ENCODE measurements around the gene MAK.

MAK gene

GRCh38 chr6:10779076-10779475, 59.3 kb downstream of the MAK start:
- no peak for DNase-seq
- Histone ChIP-seq H2BK12ac (ENCODE audit: low read length in 2 of 2) (no peak overlapping the region), H3K79me1 (replicated peaks; ENCODE audit: low read length, poor library complexity, severe bottlenecking) (peaks cover 2% of the 10 kb centered on the region), H3K27ac (ENCODE audit: low read length, poor library complexity, severe bottlenecking) (no peak overlapping the region), H3K9ac (ENCODE audit: low read length) (no peak overlapping the region), H4K8ac (ENCODE audit: low read length) (no peak overlapping the region), H3K18ac (ENCODE audit: low read depth in 1 of 2, low read length in 2 of 2) (no peak overlapping the region), H3K36me3 (ENCODE audit: control insufficient read depth in 1 of 2, insufficient read depth in 2 of 2, low read depth in 1 of 2, low read length in 2 of 2) (peaks cover 2 to 32% of the 10 kb centered on the region in 2 experiments), H3K9me3 (ENCODE audit: control insufficient read depth, low read length) (no peaks in the 10 kb centered on the region), H3K14ac (ENCODE audit: low read length in 2 of 2) (no peak overlapping the region), H2AFZ (ENCODE audit: low read depth, low read length) (no peak overlapping the region), H3K4me3 (ENCODE audit: insufficient read depth in 1 of 2, low read depth in 1 of 2, low read length in 2 of 2) (no peak overlapping the region), H2BK15ac (ENCODE audit: low read depth, poor library complexity, severe bottlenecking) (no peak overlapping the region), H3K4me1 (ENCODE audit: control insufficient read depth, insufficient read depth, low read depth, low read length) (no peaks in the 10 kb centered on the region), H4K91ac (ENCODE audit: low read length) (no peak overlapping the region), H2AK5ac (ENCODE audit: low read length, severe bottlenecking) (no peak overlapping the region), H3K4me2 (ENCODE audit: low read length, poor library complexity, severe bottlenecking) (no peak overlapping the region), H2BK5ac (ENCODE audit: low read depth, low read length, poor library complexity, severe bottlenecking) (no peak overlapping the region), H3K23ac (ENCODE audit: low read length in 2 of 2) (no peak overlapping the region), H3K27me3 (ENCODE audit: control insufficient read depth in 1 of 2, insufficient read depth in 1 of 2, low read length in 2 of 2) (no peaks in the 10 kb centered on the region), H2BK120ac (ENCODE audit: low read depth, low read length) (no peak overlapping the region), H3K4ac (ENCODE audit: low read depth in 1 of 2, low read length in 2 of 2) (no peak overlapping the region)
- WGBS: over 99% methylated on average over 6 of the region's 8 CpGs

GRCh38 chr6:10778230-10778629, 60.1 kb downstream of the MAK start:
- H2BK12ac ChIP-seq (ENCODE audit: low read length in 2 of 2): no peak overlapping the region
- no peak overlapping the region for H2BK120ac ChIP-seq (ENCODE audit: low read depth, low read length)
- no peak overlapping the region for H2BK5ac ChIP-seq (ENCODE audit: low read depth, low read length, poor library complexity, severe bottlenecking)
- H3K27ac ChIP-seq (ENCODE audit: low read length, poor library complexity, severe bottlenecking): no peak overlapping the region
- H3K23ac ChIP-seq (ENCODE audit: low read length in 2 of 2): no peak overlapping the region
- H3K4me2 ChIP-seq (ENCODE audit: low read length, poor library complexity, severe bottlenecking): no peak overlapping the region
- no peak overlapping the region for H4K91ac ChIP-seq (ENCODE audit: low read length)
- no peaks in the 10 kb centered on the region for H3K27me3 ChIP-seq (ENCODE audit: control insufficient read depth in 1 of 2, insufficient read depth in 1 of 2, low read length in 2 of 2)
- H3K14ac ChIP-seq (ENCODE audit: low read length in 2 of 2): no peak overlapping the region
- peaks cover 2% of the 10 kb centered on the region for H3K79me1 ChIP-seq (replicated peaks; ENCODE audit: low read length, poor library complexity, severe bottlenecking)
- H2AK5ac ChIP-seq (ENCODE audit: low read length, severe bottlenecking): no peak overlapping the region
- H3K9ac ChIP-seq (ENCODE audit: low read length): no peak overlapping the region
- DNase-seq: no peak
- no peak overlapping the region for H3K4ac ChIP-seq (ENCODE audit: low read depth in 1 of 2, low read length in 2 of 2)
- H2BK15ac ChIP-seq (ENCODE audit: low read depth, poor library complexity, severe bottlenecking): no peak overlapping the region
- H4K8ac ChIP-seq (ENCODE audit: low read length): no peak overlapping the region
- H3K36me3 ChIP-seq (ENCODE audit: control insufficient read depth in 1 of 2, insufficient read depth in 2 of 2, low read depth in 1 of 2, low read length in 2 of 2): peaks cover 2 to 32% of the 10 kb centered on the region in 2 experiments
- 99% methylated on average over 3 of the region's 3 CpGs for WGBS
- no peaks in the 10 kb centered on the region for H3K9me3 ChIP-seq (ENCODE audit: control insufficient read depth, low read length)
- H3K4me3 ChIP-seq (ENCODE audit: insufficient read depth in 1 of 2, low read depth in 1 of 2, low read length in 2 of 2): no peak overlapping the region
- H2AFZ ChIP-seq (ENCODE audit: low read depth, low read length): no peak overlapping the region
- H3K18ac ChIP-seq (ENCODE audit: low read depth in 1 of 2, low read length in 2 of 2): no peak overlapping the region
- H3K4me1 ChIP-seq (ENCODE audit: control insufficient read depth, insufficient read depth, low read depth, low read length): no peaks in the 10 kb centered on the region

GRCh38 chr6:10771371-10771894, 66.9 kb downstream of the MAK start:
- no peak overlapping the region for H3K23ac ChIP-seq (ENCODE audit: low read length in 2 of 2)
- WGBS: 71% methylated on average over 12 of the region's 12 CpGs
- H4K8ac ChIP-seq (ENCODE audit: low read length): no peak overlapping the region
- no peak overlapping the region for H2BK15ac ChIP-seq (ENCODE audit: low read depth, poor library complexity, severe bottlenecking)
- no peaks in the 10 kb centered on the region for H3K9me3 ChIP-seq (ENCODE audit: control insufficient read depth, low read length)
- H3K4me2 ChIP-seq (ENCODE audit: low read length, poor library complexity, severe bottlenecking): no peak overlapping the region
- H3K27me3 ChIP-seq (ENCODE audit: control insufficient read depth in 1 of 2, insufficient read depth in 1 of 2, low read length in 2 of 2): no peaks in the 10 kb centered on the region
- H3K4me3 ChIP-seq (ENCODE audit: insufficient read depth in 1 of 2, low read depth in 1 of 2, low read length in 2 of 2): no peak overlapping the region
- no peak overlapping the region for H3K4ac ChIP-seq (ENCODE audit: low read depth in 1 of 2, low read length in 2 of 2)
- H3K14ac ChIP-seq (ENCODE audit: low read length in 2 of 2): no peak overlapping the region
- no peak overlapping the region for H2AK5ac ChIP-seq (ENCODE audit: low read length, severe bottlenecking)
- peaks cover 5% of the 10 kb centered on the region for H3K79me1 ChIP-seq (replicated peaks; ENCODE audit: low read length, poor library complexity, severe bottlenecking)
- DNase-seq: no peak
- peak overlapping the region; percentile 18 for H2AFZ ChIP-seq (ENCODE audit: low read depth, low read length)
- no peak overlapping the region for H3K27ac ChIP-seq (ENCODE audit: low read length, poor library complexity, severe bottlenecking)
- no peak overlapping the region for H3K9ac ChIP-seq (ENCODE audit: low read length)
- no peaks in the 10 kb centered on the region for H3K4me1 ChIP-seq (ENCODE audit: control insufficient read depth, insufficient read depth, low read depth, low read length)
- peaks cover 15 to 46% of the 10 kb centered on the region in 2 experiments for H3K36me3 ChIP-seq (ENCODE audit: control insufficient read depth in 1 of 2, insufficient read depth in 2 of 2, low read depth in 1 of 2, low read length in 2 of 2)
- no peak overlapping the region for H4K91ac ChIP-seq (ENCODE audit: low read length)
- no peak overlapping the region for H2BK5ac ChIP-seq (ENCODE audit: low read depth, low read length, poor library complexity, severe bottlenecking)
- no peak overlapping the region for H2BK12ac ChIP-seq (ENCODE audit: low read length in 2 of 2)
- no peak overlapping the region for H3K18ac ChIP-seq (ENCODE audit: low read depth in 1 of 2, low read length in 2 of 2)
- H2BK120ac ChIP-seq (ENCODE audit: low read depth, low read length): no peak overlapping the region

GRCh38 chr6:10769419-10769818, 68.9 kb downstream of the MAK start:
- Histone ChIP-seq H2BK12ac (ENCODE audit: low read length in 2 of 2) (no peak overlapping the region), H2BK120ac (ENCODE audit: low read depth, low read length) (no peak overlapping the region), H3K27ac (ENCODE audit: low read length, poor library complexity, severe bottlenecking) (no peak overlapping the region), H2AFZ (ENCODE audit: low read depth, low read length) (no peak overlapping the region), H3K4me2 (ENCODE audit: low read length, poor library complexity, severe bottlenecking) (no peak overlapping the region), H4K8ac (ENCODE audit: low read length) (no peak overlapping the region), H3K4me3 (ENCODE audit: insufficient read depth in 1 of 2, low read depth in 1 of 2, low read length in 2 of 2) (no peak overlapping the region), H3K18ac (ENCODE audit: low read depth in 1 of 2, low read length in 2 of 2) (no peak overlapping the region), H3K79me1 (replicated peaks; ENCODE audit: low read length, poor library complexity, severe bottlenecking) (peaks cover 8% of the 10 kb centered on the region), H3K36me3 (ENCODE audit: control insufficient read depth in 1 of 2, insufficient read depth in 2 of 2, low read depth in 1 of 2, low read length in 2 of 2) (peaks cover 12 to 35% of the 10 kb centered on the region in 2 experiments), H3K4me1 (ENCODE audit: control insufficient read depth, insufficient read depth, low read depth, low read length) (no peaks in the 10 kb centered on the region), H3K23ac (ENCODE audit: low read length in 2 of 2) (no peak overlapping the region), H3K9ac (ENCODE audit: low read length) (no peak overlapping the region), H2BK15ac (ENCODE audit: low read depth, poor library complexity, severe bottlenecking) (no peak overlapping the region), H2BK5ac (ENCODE audit: low read depth, low read length, poor library complexity, severe bottlenecking) (no peak overlapping the region), H3K9me3 (ENCODE audit: control insufficient read depth, low read length) (no peaks in the 10 kb centered on the region), H3K4ac (ENCODE audit: low read depth in 1 of 2, low read length in 2 of 2) (no peak overlapping the region), H4K91ac (ENCODE audit: low read length) (no peak overlapping the region), H2AK5ac (ENCODE audit: low read length, severe bottlenecking) (no peak overlapping the region), H3K14ac (ENCODE audit: low read length in 2 of 2) (no peak overlapping the region), H3K27me3 (ENCODE audit: control insufficient read depth in 1 of 2, insufficient read depth in 1 of 2, low read length in 2 of 2) (no peaks in the 10 kb centered on the region)
- 90% methylated on average over 3 of the region's 3 CpGs for WGBS
- DNase-seq: no peak

Measured in mesenchymal stem cell (in vitro differentiated cells and primary cell).